ENCODE data around the gene RAB27A.

- TF ChIP-seq CTCF (IDR thresholded peaks at IDR 0.05; ENCODE audit: low read depth, low read length), result no peak
- TF ChIP-seq MYC (IDR thresholded peaks at IDR 0.05; ENCODE audit: low read depth, low read length), result no peak
- TF ChIP-seq POLR2A (IDR thresholded peaks at IDR 0.05; ENCODE audit: extremely low read depth, insufficient read length), result no peak
Observed at GRCh38 chr15:55198706-55199105, 90.9 kb downstream of the RAB27A start.
